Endothelial cell of umbilical vein (primary cell): ENCODE measurements around the gene C4orf51. TPM values are rescaled to one million over a fixed set of nuclear protein-coding genes. Genes with fewer than 3 reads are reported as not detected.

ENCODE experiments used
- BruUV-seq: library from RNA; stranded (reverse); fragments of 400-500 nt; replicated peaks from 2 replicates; lab custom pipeline; 2021; lab: Mats Ljungman, UMichigan
- CTCF ChIA-PET: fragments of 300-600, 350-600 bp; sonication (Branson Sonifier 250); formaldehyde crosslinking; loops from one replicate; lab custom pipeline; 2021; ENCODE audit warnings: antibody characterized with exemption, inconsistent platforms; lab: Charles Lee
- POLR2A ChIA-PET: fragments of 300-600, 350-600 bp; sonication (Branson Sonifier 250); formaldehyde crosslinking; loops from one replicate; lab custom pipeline; 2021; ENCODE audit warnings: antibody characterized with exemption, inconsistent platforms; lab: Charles Lee
- DNase-seq: peaks from one replicate; pipeline ENCODE4 v3.0.0-alpha.2; 2011; ENCODE audit warnings: low read depth, low spot score
- FAIRE-seq: peaks from 2 replicates; lab custom pipeline; 2011; peaks lifted over from hg19 to GRCh38; lab: Jason Lieb, UNC
- H2AFZ ChIP-seq: 2 replicates; pipeline ENCODE4 v1.6.0; 2012; ENCODE audit warnings: low read depth, low read length, control low read depth, inconsistent platforms
- H3K27ac ChIP-seq: 2 replicates; pipeline ENCODE4 v1.5.1; 2011; ENCODE audit warnings: low read depth, mild to moderate bottlenecking, control low read depth, low read length, moderate library complexity; ENCODE audit not compliant: insufficient read depth
- H3K27me3 ChIP-seq, 2 experiments: 2 replicates each; pipeline versions ENCODE4 v1.6.0 to v1.6.1; 2011; ENCODE audit warnings: low read length in 2 of 2, mixed read lengths in 1 of 2; ENCODE audit not compliant: control insufficient read depth in 2 of 2, insufficient read depth in 2 of 2
- H3K36me3 ChIP-seq, 2 experiments: 2 replicates in 1 of 2; 3 replicates in 1 of 2; pipeline ENCODE4 v1.5.1; 2011; ENCODE audit warnings: low read length in 2 of 2, mild to moderate bottlenecking in 1 of 2, moderate library complexity in 1 of 2; ENCODE audit not compliant: control insufficient read depth in 2 of 2, insufficient read depth in 2 of 2; ENCODE audit errors: extremely low read depth in 1 of 2
- H3K4me1 ChIP-seq: 3 replicates; pipeline ENCODE4 v1.5.1; 2011; ENCODE audit warnings: mild to moderate bottlenecking, low read length; ENCODE audit not compliant: control insufficient read depth, insufficient read depth; ENCODE audit errors: extremely low read depth
- H3K4me2 ChIP-seq: 2 replicates; pipeline ENCODE4 v1.6.1; 2011; ENCODE audit warnings: low read length, control low read depth, mixed read lengths; ENCODE audit not compliant: insufficient read depth
- H3K4me3 ChIP-seq, 3 experiments: fragments of 200-600 bp in 1 of 3; sonication (generic), shearing (Covaris generic) in 1 of 3; replicated peaks in 1 of 3; 2 replicates each; pipeline ENCODE4 v1.5.1; 2011 to 2016; ENCODE audit warnings: control low read depth in 3 of 3, low read length in 3 of 3, mild to moderate bottlenecking in 2 of 3, inconsistent platforms in 1 of 3, low read depth in 1 of 3, moderate library complexity in 1 of 3; ENCODE audit not compliant: insufficient read depth in 1 of 3
- H3K79me2 ChIP-seq: 2 replicates; pipeline ENCODE4 v1.6.0; 2012; ENCODE audit warnings: low read length, inconsistent platforms; ENCODE audit not compliant: control insufficient read depth, insufficient read depth
- H3K9ac ChIP-seq: replicated peaks from 2 replicates; pipeline ENCODE3; 2011; ENCODE audit warnings: low read length, control low read depth; ENCODE audit not compliant: insufficient read depth; ENCODE audit errors: extremely low read depth
- H3K9me1 ChIP-seq: replicated peaks from 3 replicates; pipeline ENCODE4 v1.6.0; 2011; ENCODE audit warnings: mild to moderate bottlenecking, low read length; ENCODE audit not compliant: control insufficient read depth, insufficient read depth; ENCODE audit errors: extremely low read depth
- H3K9me3 ChIP-seq: replicated peaks from 2 replicates; pipeline ENCODE4 v1.5.1; 2012; ENCODE audit warnings: low read length, inconsistent platforms; ENCODE audit not compliant: control insufficient read depth, insufficient read depth
- H4K20me1 ChIP-seq: replicated peaks from 2 replicates; pipeline ENCODE3; 2011; ENCODE audit warnings: mild to moderate bottlenecking, low read length; ENCODE audit not compliant: control insufficient read depth, insufficient read depth; ENCODE audit errors: extremely low read depth
- EZH2 ChIP-seq: IDR thresholded peaks from 2 replicates; pipeline ENCODE4 v1.6.1; 2012; ENCODE audit warnings: borderline replicate concordance, low read depth, mild to moderate bottlenecking, moderate library complexity, low read length, inconsistent platforms; ENCODE audit not compliant: severe bottlenecking
- FOS ChIP-seq: IDR thresholded peaks from 2 replicates; pipeline ENCODE4 v1.6.1; 2011; ENCODE audit warnings: mild to moderate bottlenecking, low read length, moderate library complexity, borderline replicate concordance; ENCODE audit not compliant: insufficient read depth
- GATA2 ChIP-seq: IDR thresholded peaks from 2 replicates; pipeline ENCODE4 v1.7.0; 2011; ENCODE audit warnings: low read depth, mild to moderate bottlenecking, moderate library complexity, mixed read lengths, low read length; ENCODE audit not compliant: insufficient read length, insufficient read depth
- JUN ChIP-seq: IDR thresholded peaks from 2 replicates; pipeline ENCODE4 v1.6.1; 2011; ENCODE audit warnings: borderline replicate concordance, low read depth; ENCODE audit not compliant: insufficient read length, insufficient read depth
- MAX ChIP-seq: IDR thresholded peaks from 2 replicates; pipeline ENCODE4 v1.6.1; 2011; ENCODE audit not compliant: insufficient read depth, insufficient read length
- MYC ChIP-seq: IDR thresholded peaks from one replicate; pipeline ENCODE4 v1.6.1; 2011; ENCODE audit warnings: mild to moderate bottlenecking, low read depth, low read length
- POLR2A ChIP-seq: IDR thresholded peaks from 2 replicates; pipeline ENCODE4 v1.6.1; 2012; ENCODE audit warnings: low read depth, mild to moderate bottlenecking, control low read depth, low read length
- POLR2AphosphoS5 ChIP-seq: IDR thresholded peaks from 2 replicates; pipeline ENCODE4 v1.6.1; 2012; ENCODE audit warnings: low read depth, mild to moderate bottlenecking, control low read depth, low read length, moderate library complexity; ENCODE audit not compliant: insufficient read depth
- dilution Hi-C: fragments of 300-500 bp; cut with MboI; formaldehyde crosslinking; loops from one replicate; pipeline ENCODE4 v1.15.0; 2019; ENCODE audit warnings: low sequenced_read_pairs; ENCODE audit not compliant: extremely low pct_ligation_motif_present
- intact Hi-C: fragments of 100-400 bp; cut with micrococcal nuclease; formaldehyde crosslinking; loops from one replicate; pipeline ENCODE4 v1.10.0; 2022
- polyA plus RNA-seq, 4 experiments: library from polyadenylated mRNA; depleted of rRNA in 3 of 4; stranded (reverse) in 3 of 4; unstranded in 1 of 4; fragments of >200 nt; gene quantifications; 2 replicates each; pipeline versions ENCODE4 v1.2.1 to v1.2.3, GENCODE V29; 2011 to 2012; ENCODE audit warnings: missing spikeins in 1 of 4
- total RNA-seq: library from RNA; stranded (reverse); gene quantifications from 2 replicates; pipeline ENCODE4 v1.2.3, GENCODE V29; 2021
- TF ChIP-seq, protein P1 (sequence below), 2 donors: IDR thresholded peaks; 1 replicate in 1 of 2; 2 replicates in 1 of 2; pipeline ENCODE4 v1.5.1; 2011; ENCODE audit warnings: low read length in 2 of 2, mild to moderate bottlenecking in 2 of 2, moderate library complexity in 2 of 2, control low read depth in 1 of 2, inconsistent platforms in 1 of 2, low read depth in 1 of 2; ENCODE audit not compliant: insufficient read depth in 1 of 2; ENCODE audit errors: extremely low read depth in 1 of 2

C4orf51 gene
- total and polyA plus RNA-seq, 2 donors (not counting 3 experiments of a cell fraction or from before 2014, with no cell fraction given), result not detected

GRCh38 chr4:145770124-145770523 is 90.2 kb downstream of the C4orf51 start:
- no peaks in the 10 kb centered on the region for H4K20me1 ChIP-seq
- H3K9ac ChIP-seq, result no peak overlapping the region
- no peaks in the 10 kb centered on the region for H3K4me1 ChIP-seq
- dilution Hi-C loops (no loop called here), intact Hi-C loops (no loop called here)
- FAIRE-seq, result peak; percentile 26
- DNase-seq, result no peak
- POLR2A ChIA-PET, result no interaction called here
- no peak overlapping the region for H3K4me3 ChIP-seq
- no TSS peak for BruUV-seq
- H3K4me2 ChIP-seq, result no peak overlapping the region
- CTCF ChIA-PET, result interaction anchor here (0.9 to 1.1 kb wide), 2 partner anchors 37 to 50 kb away, joined by 3 read pairs; no protein-coding TSS in a partner anchor
- TF ChIP-seq FOS (no peak), JUN (no peak), POLR2A (no peak), MAX (no peak), EZH2 (no peak), GATA2 (no peak), POLR2AphosphoS5 (no peak), MYC (no peak)
- TF ChIP-seq, protein P1, sequence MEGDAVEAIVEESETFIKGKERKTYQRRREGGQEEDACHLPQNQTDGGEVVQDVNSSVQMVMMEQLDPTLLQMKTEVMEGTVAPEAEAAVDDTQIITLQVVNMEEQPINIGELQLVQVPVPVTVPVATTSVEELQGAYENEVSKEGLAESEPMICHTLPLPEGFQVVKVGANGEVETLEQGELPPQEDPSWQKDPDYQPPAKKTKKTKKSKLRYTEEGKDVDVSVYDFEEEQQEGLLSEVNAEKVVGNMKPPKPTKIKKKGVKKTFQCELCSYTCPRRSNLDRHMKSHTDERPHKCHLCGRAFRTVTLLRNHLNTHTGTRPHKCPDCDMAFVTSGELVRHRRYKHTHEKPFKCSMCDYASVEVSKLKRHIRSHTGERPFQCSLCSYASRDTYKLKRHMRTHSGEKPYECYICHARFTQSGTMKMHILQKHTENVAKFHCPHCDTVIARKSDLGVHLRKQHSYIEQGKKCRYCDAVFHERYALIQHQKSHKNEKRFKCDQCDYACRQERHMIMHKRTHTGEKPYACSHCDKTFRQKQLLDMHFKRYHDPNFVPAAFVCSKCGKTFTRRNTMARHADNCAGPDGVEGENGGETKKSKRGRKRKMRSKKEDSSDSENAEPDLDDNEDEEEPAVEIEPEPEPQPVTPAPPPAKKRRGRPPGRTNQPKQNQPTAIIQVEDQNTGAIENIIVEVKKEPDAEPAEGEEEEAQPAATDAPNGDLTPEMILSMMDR (IDR thresholded peaks at IDR 0.05; ENCODE audit: extremely low read depth in 1 of 2, insufficient read depth in 1 of 2, low read depth in 1 of 2, low read length in 2 of 2), result no peak
- no peaks in the 10 kb centered on the region for H3K9me1 ChIP-seq
- no peaks in the 10 kb centered on the region for H3K9me3 ChIP-seq
- H3K27ac ChIP-seq, result no peak overlapping the region
- peaks cover 3 to 10% of the 10 kb centered on the region in 2 experiments for H3K36me3 ChIP-seq
- H3K27me3 ChIP-seq, result no peaks in the 10 kb centered on the region
- no peaks in the 10 kb centered on the region for H3K79me2 ChIP-seq
- no peak overlapping the region for H2AFZ ChIP-seq
